Naive thymus-derived CD4-positive, alpha-beta T cell (primary cell): ENCODE data around the gene PTPN13. TPM values are rescaled to one million over a fixed set of nuclear protein-coding genes. Genes with fewer than 3 reads are reported as not detected.

Experiments
- ATAC-seq: fragments of 150-1000 bp; cut with Tn5 transposase; 2 replicates; pipeline ENCODE4 v1.10.0; 2021; ENCODE audit warnings: mild to moderate bottlenecking, moderate library complexity
- CTCF ChIA-PET: fragments of 350-600 bp; sonication (Branson Sonifier 250); formaldehyde crosslinking; loops from one replicate; lab custom pipeline; 2021; ENCODE audit warnings: antibody characterized with exemption; lab: Charles Lee
- POLR2A ChIA-PET: fragments of 350-600 bp; sonication (Branson Sonifier 250); formaldehyde crosslinking; loops from one replicate; lab custom pipeline; 2021; ENCODE audit warnings: antibody characterized with exemption, inconsistent platforms; lab: Charles Lee
- DNase-seq, 9 donors: peaks; one replicate each; pipeline versions ENCODE4 v3.0.0 to v3.0.0-alpha.2; 2020 to 2022; ENCODE audit warnings: mixed read lengths in 1 of 9
- H3K27ac ChIP-seq: one replicate; pipeline ENCODE4 v1.7.0; 2013; ENCODE audit warnings: mild to moderate bottlenecking, low read depth, low read length, moderate library complexity
- H3K27me3 ChIP-seq, 2 donors: one replicate each; pipeline ENCODE4 v1.7.0; 2013; ENCODE audit warnings: low read length in 2 of 2, mild to moderate bottlenecking in 2 of 2, moderate library complexity in 2 of 2; ENCODE audit not compliant: control insufficient read depth in 2 of 2, insufficient read depth in 2 of 2
- H3K36me3 ChIP-seq, 3 experiments: 1 replicate in 2 of 3; 2 replicates in 1 of 3; pipeline ENCODE4 v1.7.0; 2013; ENCODE audit warnings: low read length in 3 of 3, mild to moderate bottlenecking in 3 of 3, moderate library complexity in 1 of 3; ENCODE audit not compliant: insufficient read depth in 3 of 3, control insufficient read depth in 2 of 3
- H3K4me1 ChIP-seq, 2 donors: one replicate each; pipeline ENCODE4 v1.7.0; 2013; ENCODE audit warnings: low read length in 2 of 2, mild to moderate bottlenecking in 2 of 2, moderate library complexity in 1 of 2; ENCODE audit not compliant: control insufficient read depth in 2 of 2, insufficient read depth in 2 of 2
- H3K4me3 ChIP-seq: 2 replicates; pipeline ENCODE4 v1.7.0; 2013; ENCODE audit warnings: mild to moderate bottlenecking, low read length
- H3K9me3 ChIP-seq, 3 experiments: 1 replicate in 2 of 3; 2 replicates in 1 of 3; pipeline ENCODE4 v1.7.0; 2013; ENCODE audit warnings: low read length in 3 of 3; ENCODE audit not compliant: control insufficient read depth in 2 of 3
- H3K27ac Mint-ChIP-seq, 9 donors: one replicate each; pipeline ENCODE4 v1.8.0; 2020 to 2022; ENCODE audit warnings: mixed read lengths in 9 of 9, mild to moderate bottlenecking in 8 of 9, moderate library complexity in 5 of 9, inconsistent platforms in 2 of 9
- H3K27me3 Mint-ChIP-seq, 5 donors: one replicate each; pipeline ENCODE4 v1.8.0; 2021 to 2022; ENCODE audit warnings: mixed read lengths in 5 of 5, mild to moderate bottlenecking in 1 of 5
- H3K36me3 Mint-ChIP-seq, 5 donors: one replicate each; pipeline ENCODE4 v1.8.0; 2020 to 2022; ENCODE audit warnings: mixed read lengths in 5 of 5, mild to moderate bottlenecking in 3 of 5, inconsistent platforms in 1 of 5
- H3K4me1 Mint-ChIP-seq, 7 donors: one replicate each; pipeline ENCODE4 v1.8.0; 2020 to 2022; ENCODE audit warnings: mixed read lengths in 7 of 7, mild to moderate bottlenecking in 3 of 7, inconsistent platforms in 1 of 7
- H3K4me3 Mint-ChIP-seq, 10 donors: one replicate each; pipeline ENCODE4 v1.8.0; 2020 to 2022; ENCODE audit warnings: mild to moderate bottlenecking in 10 of 10, mixed read lengths in 10 of 10, moderate library complexity in 6 of 10, inconsistent platforms in 2 of 10
- H3K9me3 Mint-ChIP-seq, 11 donors: one replicate each; pipeline ENCODE4 v1.8.0; 2020 to 2022; ENCODE audit warnings: mixed read lengths in 11 of 11, mild to moderate bottlenecking in 4 of 11, inconsistent platforms in 1 of 11, moderate library complexity in 1 of 11
- intact Hi-C, 2 donors: fragments of 100-400 bp; cut with micrococcal nuclease; formaldehyde crosslinking; loops; one replicate each; pipeline ENCODE4 v1.15.1; 2023
- polyA plus RNA-seq, 2 donors: library from polyadenylated mRNA; unstranded; fragments of 300-500 nt; fragmentation: Illumina TruSeq; gene quantifications; one replicate each; pipeline ENCODE4 v1.2.3, GENCODE V29; 2021
- total RNA-seq, 6 experiments: library from RNA in 5 of 6; stranded (reverse) in 5 of 6; gene quantifications; 1 replicate in 5 of 6; 2 replicates in 1 of 6; pipeline ENCODE4 v1.2.3 and lab custom pipeline; 2021 to 2026

Gene PTPN13
- total and polyA plus RNA-seq, 7 experiments from 2014 or later = 0.05 to 4.5 (median 0.21) TPM; not detected in 3

DNA sequence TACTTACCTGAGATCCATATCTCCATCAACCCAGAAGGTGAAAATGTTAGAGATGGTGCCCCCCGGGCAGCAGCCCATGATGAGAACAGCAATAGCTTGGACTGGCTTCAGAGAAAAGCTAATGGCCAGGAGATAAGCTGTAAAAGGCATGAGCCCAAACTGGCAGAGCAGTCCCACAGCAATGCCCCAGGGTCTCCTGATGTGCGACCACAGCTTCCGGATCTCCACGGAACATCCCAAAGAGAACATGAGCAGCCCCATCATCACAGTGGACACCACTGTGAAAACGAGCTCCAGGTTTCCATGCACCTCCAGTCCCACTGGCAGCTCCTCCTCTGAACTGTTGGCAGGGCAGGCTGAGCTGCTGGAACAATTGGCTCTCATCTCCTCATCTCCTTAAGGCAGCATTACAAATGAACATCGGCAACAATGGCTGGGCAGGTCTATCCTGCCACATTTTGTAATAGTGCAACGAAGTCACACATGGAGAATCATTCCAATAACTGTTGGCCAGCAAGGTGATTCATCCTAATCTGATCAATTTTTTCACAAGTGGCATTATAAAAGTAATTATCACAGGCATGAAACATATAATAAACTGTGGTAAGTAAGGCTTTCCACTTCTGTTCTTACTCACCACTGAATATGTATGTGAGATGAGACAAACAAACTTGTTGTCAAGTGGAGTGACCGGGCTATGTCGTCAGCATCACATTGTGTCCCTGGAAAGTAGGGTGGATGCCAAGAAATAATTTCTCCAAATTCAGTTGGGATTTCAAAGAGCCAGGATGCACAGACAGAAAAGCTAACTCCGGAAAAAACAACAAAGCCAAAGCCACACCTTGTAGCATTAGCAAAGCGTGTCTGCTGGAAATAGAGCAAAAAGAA is 254.9 kb downstream of the PTPN13 start, which contains the start of gene SLC10A6:
SLC10A6 (minus strand) TSS at position 653 of the 888 bp plus-strand sequence; CDS start at position 384, 269 bp downstream.
- no peak within 1 kb of the TSS for H3K27ac Mint-ChIP-seq
- DNase-seq = no peak
- ChIA-PET CTCF (no interaction called here), POLR2A (no interaction called here)
- H3K4me3 Mint-ChIP-seq = no peak within 1 kb of the TSS
- Histone ChIP-seq H3K36me3 (no peaks in the 10 kb centered on the region), H3K4me3 (no peak within 1 kb of the TSS), H3K9me3 (no peaks in the 10 kb centered on the region), H3K27ac (no peak within 1 kb of the TSS), H3K27me3 (no peaks in the 10 kb centered on the region), H3K4me1 (no peaks in the 10 kb centered on the region)
- H3K4me1 Mint-ChIP-seq = no peaks in the 10 kb centered on the region
- H3K9me3 Mint-ChIP-seq = no peaks in the 10 kb centered on the region
- intact Hi-C loops = no loop called here
- ATAC-seq = no peak
- H3K27me3 Mint-ChIP-seq = peaks cover 0 to 8% (median 5%) of the 10 kb centered on the region in 5 donors
- no peaks in the 10 kb centered on the region for H3K36me3 Mint-ChIP-seq

DNA sequence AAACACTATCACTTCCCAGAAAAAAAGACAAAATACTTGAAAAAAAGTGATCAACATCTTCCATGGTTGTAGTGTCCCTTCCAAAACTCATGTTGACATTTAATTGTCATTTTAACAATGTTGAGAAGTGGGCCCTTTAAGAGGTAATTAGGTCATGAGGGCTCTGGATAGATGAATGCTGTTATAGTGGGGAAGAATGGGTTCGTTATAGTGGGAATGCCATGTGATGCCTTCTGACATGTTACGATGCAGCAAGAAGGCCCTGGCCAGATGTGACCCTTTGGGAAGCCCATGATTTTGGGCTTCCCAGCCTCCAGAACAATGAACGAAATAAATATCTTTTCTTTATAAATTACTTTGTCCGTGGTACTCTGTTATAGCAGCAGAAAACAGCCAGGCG is 259.1 kb downstream of the PTPN13 start:
- no peak overlapping the region for H3K4me3 Mint-ChIP-seq
- Histone ChIP-seq H3K4me1 (no peaks in the 10 kb centered on the region), H3K36me3 (no peaks in the 10 kb centered on the region), H3K27ac (no peak overlapping the region), H3K27me3 (no peaks in the 10 kb centered on the region), H3K4me3 (no peak overlapping the region), H3K9me3 (no peaks in the 10 kb centered on the region)
- intact Hi-C loops = no loop called here
- H3K27ac Mint-ChIP-seq = no peak overlapping the region
- ChIA-PET POLR2A (no interaction called here), CTCF (no interaction called here)
- H3K27me3 Mint-ChIP-seq = peaks cover 0 to 7% (median 0%) of the 10 kb centered on the region in 5 donors
- peaks cover 0 to 3% (median 0%) of the 10 kb centered on the region in 5 donors for H3K36me3 Mint-ChIP-seq
- H3K9me3 Mint-ChIP-seq = no peaks in the 10 kb centered on the region
- peaks cover 0 to 2% (median 0%) of the 10 kb centered on the region in 7 donors for H3K4me1 Mint-ChIP-seq
- ATAC-seq (no peak), DNase-seq (no peak)

DNA sequence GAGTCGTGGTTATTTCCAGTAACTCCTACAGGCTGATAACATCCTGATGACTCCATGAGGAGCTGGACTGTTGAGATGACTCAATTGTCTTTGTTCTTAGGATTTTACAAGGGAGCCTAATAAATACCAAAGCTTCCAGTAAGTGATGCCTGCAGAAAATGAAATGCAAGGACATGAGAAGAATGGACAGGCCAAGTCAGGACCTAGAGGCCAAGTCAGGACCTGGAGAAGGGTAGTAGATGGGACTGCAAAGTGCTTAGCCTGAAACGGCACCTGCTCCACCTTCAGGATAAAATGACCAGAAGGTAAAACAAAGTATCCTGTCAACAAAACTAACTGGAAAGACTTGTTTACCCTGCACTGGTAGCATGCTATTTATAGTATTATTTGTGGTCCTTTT is 261.5 kb downstream of the PTPN13 start:
- H3K27ac Mint-ChIP-seq = no peak overlapping the region
- Histone ChIP-seq H3K27ac (no peak overlapping the region), H3K9me3 (no peaks in the 10 kb centered on the region), H3K27me3 (no peaks in the 10 kb centered on the region), H3K4me1 (no peaks in the 10 kb centered on the region), H3K36me3 (no peaks in the 10 kb centered on the region), H3K4me3 (no peak overlapping the region)
- ChIA-PET POLR2A (no interaction called here), CTCF (no interaction called here)
- H3K27me3 Mint-ChIP-seq = peaks cover 0 to 4% (median 0%) of the 10 kb centered on the region in 5 donors
- H3K9me3 Mint-ChIP-seq = no peaks in the 10 kb centered on the region
- peaks cover 0 to 2% (median 0%) of the 10 kb centered on the region in 7 donors for H3K4me1 Mint-ChIP-seq
- ATAC-seq (no peak), DNase-seq (no peak)
- intact Hi-C loops = no loop called here
- peaks cover 0 to 3% (median 0%) of the 10 kb centered on the region in 5 donors for H3K36me3 Mint-ChIP-seq
- no peak overlapping the region for H3K4me3 Mint-ChIP-seq

DNA sequence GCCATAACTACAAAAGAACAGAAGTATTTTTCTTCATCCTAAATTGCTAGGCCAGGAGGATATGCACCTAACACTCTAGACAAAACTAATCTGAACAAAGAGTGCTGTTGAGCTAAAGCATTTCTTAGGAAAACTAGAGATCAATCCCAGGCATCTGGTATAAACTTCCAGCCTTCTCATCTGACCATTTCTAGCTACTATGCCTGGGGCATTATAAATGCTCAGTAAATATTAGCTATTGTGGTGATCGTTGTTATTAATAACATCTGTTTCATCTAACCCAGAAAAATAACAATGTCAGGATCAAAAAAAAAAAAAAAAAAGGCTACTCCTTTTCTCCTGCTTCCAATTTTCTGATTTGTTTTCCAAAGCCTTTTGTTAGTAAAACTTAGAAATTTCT is 262.8 kb downstream of the PTPN13 start:
- Histone ChIP-seq H3K36me3 (no peaks in the 10 kb centered on the region), H3K27ac (no peak overlapping the region), H3K9me3 (no peaks in the 10 kb centered on the region), H3K4me1 (no peaks in the 10 kb centered on the region), H3K27me3 (no peaks in the 10 kb centered on the region), H3K4me3 (no peak overlapping the region)
- DNase-seq = no peak
- Mint-ChIP-seq H3K27me3 (peaks cover 0 to 4% (median 0%) of the 10 kb centered on the region in 5 donors), H3K9me3 (peaks cover 0 to 8% (median 0%) of the 10 kb centered on the region in 11 donors), H3K4me3 (no peak overlapping the region), H3K36me3 (peaks cover 0 to 3% (median 0%) of the 10 kb centered on the region in 5 donors), H3K27ac (no peak overlapping the region), H3K4me1 (peaks cover 0 to 2% (median 0%) of the 10 kb centered on the region in 7 donors)
- intact Hi-C loops = no loop called here
- no peak for ATAC-seq
- ChIA-PET POLR2A (no interaction called here), CTCF (no interaction called here)

- Mint-ChIP-seq H3K27me3 (peaks cover 0 to 4% (median 0%) of the 10 kb centered on the region in 5 donors), H3K4me3 (no peak overlapping the region), H3K9me3 (peaks cover 0 to 8% (median 0%) of the 10 kb centered on the region in 11 donors), H3K4me1 (peaks cover 0 to 2% (median 0%) of the 10 kb centered on the region in 7 donors), H3K27ac (no peak overlapping the region), H3K36me3 (peaks cover 0 to 3% (median 0%) of the 10 kb centered on the region in 5 donors)
- DNase-seq (no peak), ATAC-seq (no peak)
- H3K36me3 ChIP-seq = no peaks in the 10 kb centered on the region
- ChIA-PET CTCF (no interaction called here), POLR2A (no interaction called here)
- intact Hi-C loops = no loop called here
- H3K4me3 ChIP-seq = no peak overlapping the region
- H3K9me3 ChIP-seq = no peaks in the 10 kb centered on the region
- H3K4me1 ChIP-seq = no peaks in the 10 kb centered on the region
- no peaks in the 10 kb centered on the region for H3K27me3 ChIP-seq
- no peak overlapping the region for H3K27ac ChIP-seq
Measured at GRCh38 chr4:86857341-86858052, 263.4 kb downstream of the PTPN13 start.
